Measurements from ENCODE around the gene CDH4. TPM values are rescaled to one million over a fixed set of nuclear protein-coding genes. Genes with fewer than 3 reads are reported as not detected.

Gene CDH4
- total RNA-seq, 1 experiment from 2014 or later = not detected

- Histone ChIP-seq H3K27me3 (replicated peaks; ENCODE audit: control insufficient read depth, insufficient read depth, low read length) (peaks cover 6% of the 10 kb centered on the region), H3K4me3 (ENCODE audit: low read depth, low read length) (no peak overlapping the region), H3K36me3 (ENCODE audit: control insufficient read depth, insufficient read depth, low read length) (no peaks in the 10 kb centered on the region), H3K4me1 (no peaks in the 10 kb centered on the region), H3K9me3 (no peaks in the 10 kb centered on the region; the same call in 1 of the 2 replicates)
- CTCF ChIA-PET = no interaction called here
- no peak overlapping the region for H3K27ac Mint-ChIP-seq (ENCODE audit: unreplicated experiment)
- H3K4me1 Mint-ChIP-seq (ENCODE audit: low read depth, unreplicated experiment) = no peaks in the 10 kb centered on the region
- no TSS peak for BruUV-seq (replicated peaks)
- H3K27me3 Mint-ChIP-seq (ENCODE audit: insufficient read depth, unreplicated experiment) = peaks cover 49% of the 10 kb centered on the region
- H3K4me3 Mint-ChIP-seq (ENCODE audit: unreplicated experiment) = no peak overlapping the region
- H3K36me3 Mint-ChIP-seq (ENCODE audit: insufficient read depth, unreplicated experiment) = no peaks in the 10 kb centered on the region
- POLR2A ChIA-PET = no interaction called here
- TF ChIP-seq CTCF (IDR thresholded peaks at IDR 0.05; ENCODE audit: insufficient read depth in 1 of 2, low read depth in 1 of 2, low read length in 1 of 2, severe bottlenecking in 1 of 2, unreplicated experiment in 1 of 2) = no peak
- H3K9me3 Mint-ChIP-seq (ENCODE audit: unreplicated experiment) = no peaks in the 10 kb centered on the region
- DNase-seq = no peak
- intact Hi-C loops (cut with micrococcal nuclease; ENCODE audit: unreplicated experiment) = no loop called here
Observed at GRCh38 chr20:61702246-61702645, 450.2 kb downstream of the CDH4 start.

GRCh38 chr20:61704661-61705060, 452.6 kb downstream of the CDH4 start:
- TF ChIP-seq CTCF (IDR thresholded peaks at IDR 0.05; ENCODE audit: insufficient read depth in 1 of 2, low read depth in 1 of 2, low read length in 1 of 2, severe bottlenecking in 1 of 2, unreplicated experiment in 1 of 2) = no peak

GRCh38 chr20:61705386-61706258, 453.6 kb downstream of the CDH4 start:
- DNase-seq = no peak
- no peak for TF ChIP-seq CTCF (IDR thresholded peaks at IDR 0.05; ENCODE audit: insufficient read depth in 1 of 2, low read depth in 1 of 2, low read length in 1 of 2, severe bottlenecking in 1 of 2, unreplicated experiment in 1 of 2)
- no peak overlapping the region for H3K4me3 Mint-ChIP-seq (ENCODE audit: unreplicated experiment)
- Histone ChIP-seq H3K4me3 (ENCODE audit: low read depth, low read length) (no peak overlapping the region), H3K9me3 (peaks cover 13% of the 10 kb centered on the region; the same call in 1 of the 2 replicates), H3K27me3 (replicated peaks; ENCODE audit: control insufficient read depth, insufficient read depth, low read length) (0 out of 2 replicates have a peak, but pooled peaks cover 4% of the 10 kb centered on the region), H3K36me3 (ENCODE audit: control insufficient read depth, insufficient read depth, low read length) (no peaks in the 10 kb centered on the region), H3K4me1 (no peaks in the 10 kb centered on the region)
- no peaks in the 10 kb centered on the region for H3K4me1 Mint-ChIP-seq (ENCODE audit: low read depth, unreplicated experiment)
- POLR2A ChIA-PET = no interaction called here
- CTCF ChIA-PET = no interaction called here
- BruUV-seq (replicated peaks) = no TSS peak
- no peak overlapping the region for H3K27ac Mint-ChIP-seq (ENCODE audit: unreplicated experiment)
- H3K27me3 Mint-ChIP-seq (ENCODE audit: insufficient read depth, unreplicated experiment) = peaks cover 45% of the 10 kb centered on the region
- H3K36me3 Mint-ChIP-seq (ENCODE audit: insufficient read depth, unreplicated experiment) = no peaks in the 10 kb centered on the region
- H3K9me3 Mint-ChIP-seq (ENCODE audit: unreplicated experiment) = no peaks in the 10 kb centered on the region
- intact Hi-C loops (cut with micrococcal nuclease; ENCODE audit: unreplicated experiment) = no loop called here

More at GRCh38 chr20:61704661-61705060, 452.6 kb downstream of the CDH4 start:
- no peak for DNase-seq
- ChIA-PET POLR2A (no interaction called here), CTCF (interaction anchor here (0.6 kb wide), 1 partner anchor 122 kb away, joined by 3 read pairs; no protein-coding TSS in a partner anchor)
- Mint-ChIP-seq H3K4me1 (ENCODE audit: low read depth, unreplicated experiment) (no peaks in the 10 kb centered on the region), H3K9me3 (ENCODE audit: unreplicated experiment) (no peaks in the 10 kb centered on the region), H3K27me3 (ENCODE audit: insufficient read depth, unreplicated experiment) (peaks cover 46% of the 10 kb centered on the region), H3K36me3 (ENCODE audit: insufficient read depth, unreplicated experiment) (no peaks in the 10 kb centered on the region), H3K4me3 (ENCODE audit: unreplicated experiment) (no peak overlapping the region), H3K27ac (ENCODE audit: unreplicated experiment) (no peak overlapping the region)
- Histone ChIP-seq H3K9me3 (peaks cover 5% of the 10 kb centered on the region; the same call in 1 of the 2 replicates), H3K36me3 (ENCODE audit: control insufficient read depth, insufficient read depth, low read length) (no peaks in the 10 kb centered on the region), H3K4me3 (ENCODE audit: low read depth, low read length) (no peak overlapping the region), H3K4me1 (no peaks in the 10 kb centered on the region), H3K27me3 (replicated peaks; ENCODE audit: control insufficient read depth, insufficient read depth, low read length) (peaks cover 4% of the 10 kb centered on the region; the same call in 1 of the 2 replicates)
- no TSS peak for BruUV-seq (replicated peaks)
- intact Hi-C loops (cut with micrococcal nuclease; ENCODE audit: unreplicated experiment) = no loop called here
